ENCODE measurements around the gene OPCML. TPM values are rescaled to one million over a fixed set of nuclear protein-coding genes. Genes with fewer than 3 reads are reported as not detected.

OPCML gene
- total RNA-seq: not detected in 2 replicates

GRCh38 chr11:133531971-133532651 lies at the start of gene OPCML:
OPCML (minus strand) TSS chr11:133532501.

